DMS79 (cell line): Measurements from ENCODE around the gene ALS2CL.

Source experiments
- DNase-seq: peaks from one replicate; lab custom pipeline; 2025; lab: John Stamatoyannopoulos, UW

The ALS2CL gene

GRCh38 chr3:46702246-46703012 lies 8.9 kb upstream of the ALS2CL start:
- no peak for DNase-seq

- no peak for DNase-seq
These were observed 7.9 kb upstream of the ALS2CL start, which contains the start of gene TMIE for GRCh38 chr3:46701181-46701939. TSS of gene TMIE (plus strand) at chr3:46701392. CDS start at chr3:46701488, 96 bp downstream.

- DNase-seq, result no peak
These were observed 7.3 kb upstream of the ALS2CL start for GRCh38 chr3:46700772-46701171.

- no peak for DNase-seq
These were observed 6.4 kb upstream of the ALS2CL start for GRCh38 chr3:46699676-46700523.

GRCh38 chr3:46695962-46696894 lies 2.7 kb upstream of the ALS2CL start:
- no peak for DNase-seq

- DNase-seq, result no peak
These were observed 1.9 kb upstream of the ALS2CL start for GRCh38 chr3:46695177-46695961.

GRCh38 chr3:46694520-46694919 lies 1.0 kb upstream of the ALS2CL start:
- DNase-seq, result no peak

- DNase-seq, result no peak
These were observed 380 bp upstream of the ALS2CL start for GRCh38 chr3:46693892-46694226.

GRCh38 chr3:46692566-46692990 lies 901 bp downstream of the ALS2CL start:
- no peak for DNase-seq

- DNase-seq, result no peak
These were observed 2.7 kb downstream of the ALS2CL start for GRCh38 chr3:46690798-46691197.

- no peak for DNase-seq
These were observed 8.0 kb downstream of the ALS2CL start for GRCh38 chr3:46685446-46685845.

GRCh38 chr3:46684891-46685290 lies 8.6 kb downstream of the ALS2CL start:
- no peak for DNase-seq

- DNase-seq, result no peak
These were observed 10.5 kb downstream of the ALS2CL start for GRCh38 chr3:46682974-46683373.

GRCh38 chr3:46681856-46682540 lies 11.5 kb downstream of the ALS2CL start:
- no peak for DNase-seq

- no peak for DNase-seq
These were observed 12.1 kb downstream of the ALS2CL start for GRCh38 chr3:46681387-46681786.

- no peak for DNase-seq
These were observed 13.1 kb downstream of the ALS2CL start for GRCh38 chr3:46680298-46680826.

GRCh38 chr3:46679681-46680080 lies 13.8 kb downstream of the ALS2CL start:
- DNase-seq, result no peak

- DNase-seq, result no peak
These were observed 15.2 kb downstream of the ALS2CL start for GRCh38 chr3:46678280-46678679.

- no peak for DNase-seq
These were observed 16.1 kb downstream of the ALS2CL start for GRCh38 chr3:46677411-46677726.
